IPS-18c (cell line): ENCODE measurements around the gene CRHR1.
"Not testable (repeated sequence)": the region's sequence is repeated elsewhere in the genome, so short reads cannot be mapped to it uniquely, and the experiment has no call there.

Experiments used
- H3K4me3 ChIP-seq: 2 replicates; pipeline ENCODE4 v1.7.0; 2013; ENCODE audit warnings: low read depth, mild to moderate bottlenecking, low read length, moderate library complexity; ENCODE audit not compliant: insufficient read depth
- H3K9me3 ChIP-seq: one replicate; pipeline ENCODE4 v1.6.1; 2013; ENCODE audit warnings: mild to moderate bottlenecking, low read length, moderate library complexity; ENCODE audit not compliant: control insufficient read depth, insufficient read depth

Gene CRHR1

GRCh38 chr17:45846646-45847045 is 62.5 kb downstream of the CRHR1 start:
- Histone ChIP-seq H3K4me3 (no peak overlapping the region), H3K9me3 (no peaks in the 10 kb centered on the region)

GRCh38 chr17:45847101-45847500 is 63.0 kb downstream of the CRHR1 start:
- no peak overlapping the region for H3K4me3 ChIP-seq
- H3K9me3 ChIP-seq = no peaks in the 10 kb centered on the region

- Histone ChIP-seq H3K9me3 (no peaks in the 10 kb centered on the region), H3K4me3 (no peak overlapping the region)
These were observed 63.6 kb downstream of the CRHR1 start for GRCh38 chr17:45847747-45848146.

GRCh38 chr17:45848405-45848804 is 64.3 kb downstream of the CRHR1 start:
- Histone ChIP-seq H3K4me3 (no peak overlapping the region), H3K9me3 (no peaks in the 10 kb centered on the region)

- Histone ChIP-seq H3K9me3 (no peaks in the 10 kb centered on the region), H3K4me3 (no peak overlapping the region)
These were observed 64.9 kb downstream of the CRHR1 start for GRCh38 chr17:45848868-45849535.

- Histone ChIP-seq H3K9me3 (no peaks in the 10 kb centered on the region), H3K4me3 (no peak overlapping the region)
These were observed 65.4 kb downstream of the CRHR1 start for GRCh38 chr17:45849536-45849990.

- no peak overlapping the region for H3K4me3 ChIP-seq
- no peaks in the 10 kb centered on the region for H3K9me3 ChIP-seq
These were observed 65.9 kb downstream of the CRHR1 start for GRCh38 chr17:45850011-45850410.

GRCh38 chr17:45850468-45850867 is 66.3 kb downstream of the CRHR1 start:
- no peaks in the 10 kb centered on the region for H3K9me3 ChIP-seq

GRCh38 chr17:45851022-45851421 is 66.9 kb downstream of the CRHR1 start:
- no peaks in the 10 kb centered on the region for H3K9me3 ChIP-seq
- no peak overlapping the region for H3K4me3 ChIP-seq

More at GRCh38 chr17:45850468-45850867, 66.3 kb downstream of the CRHR1 start:
- H3K4me3 ChIP-seq = no peak overlapping the region

GRCh38 chr17:45851464-45851863 is 67.3 kb downstream of the CRHR1 start:
- H3K9me3 ChIP-seq = no peaks in the 10 kb centered on the region
- H3K4me3 ChIP-seq = no peak overlapping the region

- H3K9me3 ChIP-seq = no peaks in the 10 kb centered on the region
- no peak overlapping the region for H3K4me3 ChIP-seq
These were observed 67.8 kb downstream of the CRHR1 start for GRCh38 chr17:45851873-45852272.

GRCh38 chr17:45852535-45853297 is 68.6 kb downstream of the CRHR1 start:
- H3K4me3 ChIP-seq = no peak overlapping the region
- no peaks in the 10 kb centered on the region for H3K9me3 ChIP-seq

GRCh38 chr17:45854209-45854608 is 70.1 kb downstream of the CRHR1 start:
- Histone ChIP-seq H3K9me3 (no peaks in the 10 kb centered on the region), H3K4me3 (no peak overlapping the region)

GRCh38 chr17:45855691-45856336 is 71.7 kb downstream of the CRHR1 start:
- Histone ChIP-seq H3K4me3 (no peak overlapping the region), H3K9me3 (no peaks in the 10 kb centered on the region)

GRCh38 chr17:45857977-45858708 is 74.0 kb downstream of the CRHR1 start:
- no peak overlapping the region for H3K4me3 ChIP-seq
- H3K9me3 ChIP-seq = no peaks in the 10 kb centered on the region

GRCh38 chr17:45861165-45861564 is 77.0 kb downstream of the CRHR1 start:
- Histone ChIP-seq H3K9me3 (no peaks in the 10 kb centered on the region), H3K4me3 (no peak overlapping the region)

- H3K4me3 ChIP-seq, H3K9me3 ChIP-seq: not testable (repeated sequence)
These were observed 78.0 kb downstream of the CRHR1 start for GRCh38 chr17:45862127-45862526.
